Caco-2 (cell line): ENCODE measurements around the gene EMILIN3. TPM values are rescaled to one million over a fixed set of nuclear protein-coding genes. Genes with fewer than 3 reads are reported as not detected.

Experiments
- BruUV-seq: library from RNA; stranded (reverse); fragments of 400-500 nt; replicated peaks from 2 replicates; lab custom pipeline; 2021; lab: Mats Ljungman, UMichigan
- CTCF ChIA-PET: fragments of 300-600 bp; sonication (Branson Sonifier 250); formaldehyde crosslinking; loops from one replicate; lab custom pipeline; 2022; ENCODE audit warnings: antibody characterized with exemption; lab: Charles Lee
- POLR2A ChIA-PET: fragments of 300-600 bp; sonication (Branson Sonifier 250); formaldehyde crosslinking; loops from one replicate; lab custom pipeline; 2022; ENCODE audit warnings: antibody characterized with exemption; lab: Charles Lee
- DNase-seq, 2 experiments: peaks; one replicate each; pipeline versions ENCODE4 v3.0.0 to v3.0.0-alpha.2; 2020 to 2022
- H3K27me3 ChIP-seq: replicated peaks from 2 replicates; pipeline ENCODE4 v1.6.0; 2011; ENCODE audit warnings: low read length; ENCODE audit not compliant: control insufficient read depth, insufficient read depth
- H3K36me3 ChIP-seq: 2 replicates; pipeline ENCODE4 v1.5.1; 2011; ENCODE audit warnings: low read length; ENCODE audit not compliant: control insufficient read depth, insufficient read depth
- H3K4me1 ChIP-seq: fragments of 250-450 bp; sonication (Bioruptor Pico); 2 replicates; pipeline ENCODE4 v1.5.1; 2020; ENCODE audit warnings: mild to moderate bottlenecking
- H3K4me3 ChIP-seq: 2 replicates; pipeline ENCODE4 v1.5.1; 2011; ENCODE audit warnings: low read depth, mild to moderate bottlenecking, control low read depth, low read length
- H3K9me3 ChIP-seq: fragments of 250-450 bp; sonication (Bioruptor Pico); 2 replicates; pipeline ENCODE4 v1.5.1; 2020; ENCODE audit warnings: mild to moderate bottlenecking, moderate library complexity
- H3K27ac Mint-ChIP-seq: one replicate; pipeline ENCODE4 v1.8.0; 2022; ENCODE audit warnings: mixed read lengths; ENCODE audit not compliant: unreplicated experiment
- H3K27me3 Mint-ChIP-seq: one replicate; pipeline ENCODE4 v1.8.0; 2022; ENCODE audit warnings: mixed read lengths; ENCODE audit not compliant: insufficient read depth, unreplicated experiment
- H3K36me3 Mint-ChIP-seq: one replicate; pipeline ENCODE4 v1.8.0; 2022; ENCODE audit warnings: mild to moderate bottlenecking, mixed read lengths; ENCODE audit not compliant: insufficient read depth, unreplicated experiment
- H3K4me1 Mint-ChIP-seq: one replicate; pipeline ENCODE4 v1.8.0; 2022; ENCODE audit warnings: low read depth, mixed read lengths; ENCODE audit not compliant: unreplicated experiment
- H3K4me3 Mint-ChIP-seq: one replicate; pipeline ENCODE4 v1.8.0; 2022; ENCODE audit warnings: mild to moderate bottlenecking, moderate library complexity, mixed read lengths; ENCODE audit not compliant: unreplicated experiment
- H3K9me3 Mint-ChIP-seq: one replicate; pipeline ENCODE4 v1.8.0; 2022; ENCODE audit warnings: mixed read lengths; ENCODE audit not compliant: unreplicated experiment
- intact Hi-C: fragments of 100-400 bp; cut with micrococcal nuclease; formaldehyde crosslinking; loops from one replicate; pipeline ENCODE4 v1.10.0; 2022; ENCODE audit not compliant: unreplicated experiment
- total RNA-seq: library from RNA; stranded (reverse); gene quantifications from 2 replicates; pipeline ENCODE4 v1.2.3, GENCODE V29; 2022
- TF ChIP-seq, protein P1 (sequence below), 2 experiments: fragments of 200-600 bp in 1 of 2; IDR thresholded peaks; 1 replicate in 1 of 2; 2 replicates in 1 of 2; pipeline versions ENCODE4 v1.5.1 to v1.8.0; 2011 to 2022; ENCODE audit warnings: antibody characterized with exemption in 1 of 2, control low read depth in 1 of 2, inconsistent platforms in 1 of 2, low read depth in 1 of 2, low read length in 1 of 2, mild to moderate bottlenecking in 1 of 2, moderate library complexity in 1 of 2; ENCODE audit not compliant: insufficient read depth in 1 of 2, severe bottlenecking in 1 of 2, unreplicated experiment in 1 of 2

Gene EMILIN3
- total RNA-seq, 1 experiment from 2014 or later, result 0.50 TPM

- intact Hi-C loops, result no loop called here
- no peak overlapping the region for H3K4me3 Mint-ChIP-seq
- Histone ChIP-seq H3K4me3 (no peak overlapping the region), H3K27me3 (no peaks in the 10 kb centered on the region), H3K4me1 (no peaks in the 10 kb centered on the region), H3K36me3 (peaks cover 5% of the 10 kb centered on the region; the same call in 1 of the 2 replicates), H3K9me3 (no peaks in the 10 kb centered on the region)
- H3K27ac Mint-ChIP-seq, result no peak overlapping the region
- TF ChIP-seq, protein P1, sequence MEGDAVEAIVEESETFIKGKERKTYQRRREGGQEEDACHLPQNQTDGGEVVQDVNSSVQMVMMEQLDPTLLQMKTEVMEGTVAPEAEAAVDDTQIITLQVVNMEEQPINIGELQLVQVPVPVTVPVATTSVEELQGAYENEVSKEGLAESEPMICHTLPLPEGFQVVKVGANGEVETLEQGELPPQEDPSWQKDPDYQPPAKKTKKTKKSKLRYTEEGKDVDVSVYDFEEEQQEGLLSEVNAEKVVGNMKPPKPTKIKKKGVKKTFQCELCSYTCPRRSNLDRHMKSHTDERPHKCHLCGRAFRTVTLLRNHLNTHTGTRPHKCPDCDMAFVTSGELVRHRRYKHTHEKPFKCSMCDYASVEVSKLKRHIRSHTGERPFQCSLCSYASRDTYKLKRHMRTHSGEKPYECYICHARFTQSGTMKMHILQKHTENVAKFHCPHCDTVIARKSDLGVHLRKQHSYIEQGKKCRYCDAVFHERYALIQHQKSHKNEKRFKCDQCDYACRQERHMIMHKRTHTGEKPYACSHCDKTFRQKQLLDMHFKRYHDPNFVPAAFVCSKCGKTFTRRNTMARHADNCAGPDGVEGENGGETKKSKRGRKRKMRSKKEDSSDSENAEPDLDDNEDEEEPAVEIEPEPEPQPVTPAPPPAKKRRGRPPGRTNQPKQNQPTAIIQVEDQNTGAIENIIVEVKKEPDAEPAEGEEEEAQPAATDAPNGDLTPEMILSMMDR (IDR thresholded peaks at IDR 0.05; ENCODE audit: insufficient read depth in 1 of 2, low read depth in 1 of 2, low read length in 1 of 2, severe bottlenecking in 1 of 2, unreplicated experiment in 1 of 2), result no peak
- no TSS peak for BruUV-seq
- no peak for DNase-seq
- no peaks in the 10 kb centered on the region for H3K9me3 Mint-ChIP-seq
- no peaks in the 10 kb centered on the region for H3K27me3 Mint-ChIP-seq
- CTCF ChIA-PET, result interaction anchor here (1.6 kb wide), 1 partner anchor 214 kb away, joined by 5 read pairs; no protein-coding TSS in a partner anchor
- H3K4me1 Mint-ChIP-seq, result no peaks in the 10 kb centered on the region
- peaks cover 6% of the 10 kb centered on the region for H3K36me3 Mint-ChIP-seq
- POLR2A ChIA-PET, result no interaction called here
Observed at GRCh38 chr20:41349266-41349665, 17.4 kb downstream of the EMILIN3 start.

DNA sequence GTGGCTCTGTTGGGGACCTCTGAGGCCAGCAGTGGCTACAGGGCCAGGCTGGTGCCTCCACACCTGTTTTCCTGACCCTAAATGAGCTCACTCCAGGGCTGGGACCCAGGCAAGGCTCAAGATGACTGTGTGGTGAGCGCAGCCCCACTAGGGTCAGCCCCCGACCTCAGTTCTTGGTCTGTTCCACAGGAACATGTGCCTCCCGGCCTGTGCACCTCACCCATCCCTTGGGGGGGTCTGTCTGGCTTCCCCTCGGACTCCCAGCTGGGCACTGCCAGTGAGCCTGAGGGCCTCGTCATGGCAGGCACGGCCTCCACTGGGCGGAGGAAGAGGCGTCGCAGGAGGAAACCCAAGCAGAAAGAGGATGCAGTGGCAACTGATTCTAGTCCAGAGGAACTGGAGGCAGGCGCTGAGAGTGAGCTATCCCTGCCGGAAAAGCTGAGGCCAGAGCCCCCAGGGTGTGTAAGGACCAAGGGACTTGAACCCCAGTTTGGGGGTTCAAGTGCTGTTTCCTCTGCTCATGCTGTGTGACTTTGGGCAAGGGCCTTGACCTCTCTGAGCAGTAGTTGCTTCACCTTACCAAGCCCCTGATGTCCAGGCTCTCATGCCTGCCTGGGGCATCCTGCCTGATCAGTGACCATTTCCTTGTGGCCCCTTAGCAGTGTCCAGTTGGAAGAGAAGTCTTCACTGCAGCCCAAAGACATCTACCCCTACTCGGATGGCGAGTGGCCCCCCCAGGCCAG lies 18.0 kb downstream of the EMILIN3 start:
- Mint-ChIP-seq H3K4me3 (no peak overlapping the region), H3K4me1 (peaks cover 2% of the 10 kb centered on the region), H3K27ac (no peak overlapping the region), H3K9me3 (no peaks in the 10 kb centered on the region), H3K27me3 (no peaks in the 10 kb centered on the region), H3K36me3 (peaks cover 6% of the 10 kb centered on the region)
- Histone ChIP-seq H3K27me3 (no peaks in the 10 kb centered on the region), H3K4me3 (no peak overlapping the region), H3K9me3 (no peaks in the 10 kb centered on the region), H3K4me1 (no peaks in the 10 kb centered on the region), H3K36me3 (peaks cover 5% of the 10 kb centered on the region; the same call in 1 of the 2 replicates)
- intact Hi-C loops, result no loop called here
- DNase-seq, result no peak
- TF ChIP-seq, protein P1 (IDR thresholded peaks at IDR 0.05; ENCODE audit: insufficient read depth in 1 of 2, low read depth in 1 of 2, low read length in 1 of 2, severe bottlenecking in 1 of 2, unreplicated experiment in 1 of 2), result no peak
- CTCF ChIA-PET, result no interaction called here
- no TSS peak for BruUV-seq
- POLR2A ChIA-PET, result no interaction called here

DNA sequence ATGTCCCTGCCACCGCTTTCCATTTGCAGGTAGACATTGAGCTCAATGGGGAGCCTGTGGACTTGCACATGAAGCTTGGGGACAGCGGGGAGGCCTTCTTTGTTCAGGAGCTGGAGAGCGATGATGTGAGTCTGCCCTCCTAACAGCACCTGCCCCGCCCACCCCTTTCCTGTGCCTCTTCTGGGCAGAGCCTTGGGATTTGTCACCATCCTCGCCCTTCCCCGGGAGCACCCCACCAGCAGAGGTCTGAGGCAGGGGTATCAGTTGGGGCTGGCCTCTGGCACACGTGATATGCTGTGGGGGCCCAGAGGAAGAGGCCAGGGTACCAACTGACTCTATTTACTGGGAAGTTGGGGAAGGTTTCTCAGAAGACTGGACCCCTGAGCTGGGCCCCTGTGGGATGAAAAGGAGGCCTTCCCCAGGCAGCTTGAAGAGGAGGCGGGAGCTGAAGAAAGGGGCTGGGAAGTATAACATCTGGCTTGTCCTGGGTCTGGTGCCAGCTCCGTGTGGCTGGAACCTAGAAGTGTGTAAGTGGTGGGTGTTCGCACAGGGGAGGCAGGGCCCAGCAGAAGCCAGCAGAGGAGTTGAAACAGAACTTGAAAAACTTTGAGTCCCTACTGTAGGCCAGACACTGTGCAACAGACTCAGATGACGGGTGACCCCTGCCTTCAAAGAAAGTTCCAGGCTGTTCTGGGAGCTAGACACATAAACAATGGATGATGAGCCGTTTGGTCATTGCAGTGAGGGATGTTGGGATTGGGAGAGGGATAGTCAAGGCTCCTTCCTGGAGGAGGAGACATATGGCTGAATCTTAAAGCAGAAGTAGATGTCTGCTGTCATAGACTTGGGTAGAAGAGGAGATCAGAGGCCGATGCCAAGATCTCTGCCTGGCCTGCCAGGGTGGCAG lies 18.8 kb downstream of the EMILIN3 start:
- intact Hi-C loops, result no loop called here
- Histone ChIP-seq H3K36me3 (peaks cover 5% of the 10 kb centered on the region; the same call in 1 of the 2 replicates), H3K4me3 (no peak overlapping the region), H3K27me3 (no peaks in the 10 kb centered on the region), H3K4me1 (peaks cover 7% of the 10 kb centered on the region), H3K9me3 (no peaks in the 10 kb centered on the region)
- CTCF ChIA-PET, result no interaction called here
- H3K4me3 Mint-ChIP-seq, result no peak overlapping the region
- POLR2A ChIA-PET, result no interaction called here
- H3K27ac Mint-ChIP-seq, result no peak overlapping the region
- no peaks in the 10 kb centered on the region for H3K27me3 Mint-ChIP-seq
- H3K9me3 Mint-ChIP-seq, result no peaks in the 10 kb centered on the region
- TF ChIP-seq, protein P1 (IDR thresholded peaks at IDR 0.05; ENCODE audit: insufficient read depth in 1 of 2, low read depth in 1 of 2, low read length in 1 of 2, severe bottlenecking in 1 of 2, unreplicated experiment in 1 of 2), result no peak
- peaks cover 7% of the 10 kb centered on the region for H3K4me1 Mint-ChIP-seq
- H3K36me3 Mint-ChIP-seq, result peaks cover 6% of the 10 kb centered on the region
- no TSS peak for BruUV-seq
- DNase-seq, result no peak
